Putamen (tissue), 1 donor: ENCODE data around the gene LGALS12.
"Not testable (repeated sequence)": the region's sequence is repeated elsewhere in the genome, so short reads cannot be mapped to it uniquely, and the experiment has no call there.

Source experiments
- DNase-seq: peaks from one replicate; pipeline ENCODE4 v3.0.0-alpha.2; 2016; ENCODE audit warnings: low spot score

LGALS12 gene

DNA sequence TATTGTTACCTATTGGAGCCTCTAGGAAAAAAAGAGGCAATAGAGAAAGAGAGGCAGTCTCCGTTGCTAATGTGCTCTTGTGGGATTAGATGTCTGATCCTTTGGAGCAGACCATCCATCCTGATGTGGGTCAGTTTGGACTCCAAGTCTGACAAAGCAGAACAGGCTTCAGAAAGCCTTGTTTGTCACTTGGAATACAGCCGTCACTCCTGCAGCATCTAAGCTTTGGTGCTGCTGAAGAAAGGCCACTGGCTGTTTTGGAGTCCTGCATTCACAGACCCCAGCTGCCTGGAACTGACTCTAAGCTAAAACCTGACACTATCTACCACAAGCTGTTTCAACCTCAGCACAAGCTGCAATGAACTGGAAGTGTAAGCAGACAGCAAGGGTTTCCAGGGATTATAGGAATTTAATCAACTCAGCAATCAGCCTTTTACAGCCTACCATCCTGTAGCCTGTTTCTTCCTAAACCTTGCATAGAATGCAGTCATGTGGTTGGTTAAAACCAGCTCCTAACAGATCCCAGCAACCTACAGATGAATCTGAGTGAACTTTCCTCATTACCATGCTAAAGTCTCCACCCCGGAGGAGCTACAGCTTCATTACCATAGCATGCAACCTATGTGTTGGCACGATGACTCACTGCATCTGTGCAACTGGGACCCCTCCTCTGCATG lies 27.1 kb downstream of the LGALS12 start:
- DNase-seq = no peak

GRCh38 chr11:63534076-63534475 lies 28.2 kb downstream of the LGALS12 start:
- DNase-seq = no peak

DNA sequence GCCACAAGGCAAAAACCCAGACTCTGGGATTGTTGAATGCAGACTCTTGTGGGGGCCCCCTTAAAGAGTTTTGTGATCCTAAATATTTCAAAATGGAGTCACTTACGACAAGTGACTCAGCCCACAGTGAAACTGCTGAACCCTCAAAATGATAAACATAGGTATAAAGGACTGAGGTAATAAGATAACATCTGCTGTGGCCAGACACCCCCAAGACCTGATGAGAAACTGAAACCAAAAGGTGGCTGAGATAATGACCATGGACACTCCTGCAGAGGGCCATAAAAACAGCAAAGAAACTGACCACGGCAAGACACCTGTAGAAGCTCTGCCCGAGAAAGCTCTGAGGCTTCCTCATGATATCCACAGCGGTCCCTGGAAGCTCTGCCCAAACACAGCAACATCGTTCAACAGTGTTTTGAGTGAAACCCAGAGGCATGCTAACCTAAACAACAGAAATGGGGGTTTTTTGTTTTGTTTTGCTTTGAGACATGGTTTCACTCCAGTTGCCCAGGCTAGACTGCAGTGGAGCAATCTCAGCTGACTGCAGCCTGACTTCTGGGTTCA lies 29.1 kb downstream of the LGALS12 start:
- DNase-seq = no peak

- DNase-seq = no peak
Measured at GRCh38 chr11:63535734-63536133, 29.9 kb downstream of the LGALS12 start.

DNA sequence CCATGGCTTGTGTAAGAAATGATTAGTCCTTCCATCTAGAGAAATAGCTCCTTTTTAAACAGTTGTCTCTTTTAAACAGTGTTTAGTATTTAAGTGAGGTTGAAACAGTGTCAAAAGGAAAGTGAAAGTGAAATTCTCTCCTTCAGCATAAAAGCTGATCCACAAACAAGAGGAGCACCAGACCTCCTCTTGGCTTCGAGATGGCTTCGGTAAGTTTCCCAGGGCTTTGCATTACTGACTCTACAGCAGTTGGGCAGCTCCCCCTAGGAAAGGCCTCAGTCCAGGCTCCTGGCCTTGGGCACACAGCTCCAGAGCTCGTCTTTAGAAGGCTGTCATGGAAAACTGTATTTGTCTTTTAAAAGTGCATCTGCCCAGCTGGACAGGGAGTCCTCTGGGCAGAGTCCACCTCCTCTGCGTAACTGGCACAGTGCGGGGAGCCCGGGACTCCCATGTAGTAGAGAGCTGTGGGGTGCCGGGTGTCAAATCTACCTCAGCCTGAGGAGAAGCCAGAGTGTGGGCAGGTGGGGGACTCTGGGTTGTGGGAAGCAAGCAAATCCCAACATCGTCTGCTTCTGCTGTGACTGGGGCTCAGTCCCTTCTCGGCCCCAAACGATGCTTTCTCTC lies 30.9 kb downstream of the LGALS12 start, which contains the start of gene PLAAT4:
PLAAT4 (plus strand) TSS at position 140 of the 624 bp plus-strand sequence; CDS start at position 201, 61 bp downstream.
- DNase-seq = peak; percentile 63

GRCh38 chr11:63537293-63538101 lies 31.6 kb downstream of the LGALS12 start:
- DNase-seq = peak; percentile 67

GRCh38 chr11:63542506-63542905 lies 36.6 kb downstream of the LGALS12 start:
- DNase-seq = not testable (repeated sequence)

GRCh38 chr11:63543711-63544110 lies 37.8 kb downstream of the LGALS12 start:
- DNase-seq = no peak

- no peak for DNase-seq
Measured at GRCh38 chr11:63547061-63547460, 41.2 kb downstream of the LGALS12 start.

DNA sequence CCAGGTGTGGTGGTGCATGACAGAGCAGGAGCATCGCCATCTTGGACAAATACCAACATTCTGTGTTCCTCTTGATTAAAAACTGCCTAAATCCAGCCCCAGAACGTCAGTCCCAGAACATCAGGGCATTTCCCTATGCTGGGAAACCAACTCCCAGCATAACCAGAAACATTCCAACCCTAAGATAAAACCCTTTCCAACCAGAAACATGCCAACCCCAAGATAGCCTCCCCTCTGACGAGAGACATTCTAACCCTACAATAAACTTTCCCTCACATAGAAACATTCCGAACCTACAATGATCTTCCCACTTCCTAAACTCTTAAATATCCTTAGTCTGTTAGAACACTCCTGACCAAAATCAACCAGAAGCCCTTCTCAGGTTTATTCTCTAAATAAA lies 42.3 kb downstream of the LGALS12 start:
- DNase-seq = no peak

DNA sequence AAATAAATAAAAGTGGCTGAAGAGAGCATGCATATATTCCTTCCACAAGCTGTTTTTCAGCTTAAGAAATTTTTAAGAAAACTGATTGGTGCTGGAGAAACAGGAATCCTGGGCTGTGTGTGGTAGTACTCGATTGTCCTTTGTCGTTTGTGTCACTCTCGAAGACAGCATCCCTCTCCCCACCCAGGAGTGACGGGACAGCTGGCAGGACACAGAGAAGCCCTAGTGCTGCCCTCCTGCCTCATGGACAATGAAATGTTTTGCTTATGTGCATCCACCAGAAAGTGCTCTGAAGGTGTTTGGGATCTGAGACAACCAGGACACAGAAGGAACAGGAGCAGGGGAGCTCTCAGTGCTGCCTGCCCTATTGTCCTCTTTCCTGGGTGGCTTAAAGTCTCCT lies 43.5 kb downstream of the LGALS12 start:
- no peak for DNase-seq

DNA sequence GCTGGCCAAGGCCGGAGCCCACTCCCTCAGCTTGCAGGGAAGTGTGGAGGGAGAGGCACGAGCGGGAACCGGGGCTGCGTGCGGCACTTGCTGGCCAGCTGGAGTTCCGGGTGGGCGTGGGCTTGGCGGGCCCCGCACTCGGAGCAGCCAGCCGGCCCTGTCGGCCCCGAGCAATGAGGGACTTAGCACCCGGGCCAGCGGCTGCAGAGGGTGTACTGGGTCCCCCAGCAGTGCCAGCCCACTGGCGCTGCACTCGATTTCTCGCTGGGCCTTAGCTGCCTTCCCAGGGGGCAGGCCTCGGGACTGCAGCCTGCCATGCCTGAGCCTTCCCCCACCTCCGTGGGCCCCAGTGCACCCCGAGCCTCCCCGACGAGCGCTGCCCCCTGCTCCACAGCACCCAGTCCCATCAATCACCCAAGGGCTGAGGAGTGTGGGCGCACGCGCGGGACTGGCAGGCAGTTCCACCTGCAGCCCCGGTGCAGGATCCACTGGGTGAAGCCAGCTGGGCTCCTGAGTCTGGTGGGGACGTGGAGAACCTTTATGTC lies 44.3 kb downstream of the LGALS12 start:
- not testable (repeated sequence) for DNase-seq

DNA sequence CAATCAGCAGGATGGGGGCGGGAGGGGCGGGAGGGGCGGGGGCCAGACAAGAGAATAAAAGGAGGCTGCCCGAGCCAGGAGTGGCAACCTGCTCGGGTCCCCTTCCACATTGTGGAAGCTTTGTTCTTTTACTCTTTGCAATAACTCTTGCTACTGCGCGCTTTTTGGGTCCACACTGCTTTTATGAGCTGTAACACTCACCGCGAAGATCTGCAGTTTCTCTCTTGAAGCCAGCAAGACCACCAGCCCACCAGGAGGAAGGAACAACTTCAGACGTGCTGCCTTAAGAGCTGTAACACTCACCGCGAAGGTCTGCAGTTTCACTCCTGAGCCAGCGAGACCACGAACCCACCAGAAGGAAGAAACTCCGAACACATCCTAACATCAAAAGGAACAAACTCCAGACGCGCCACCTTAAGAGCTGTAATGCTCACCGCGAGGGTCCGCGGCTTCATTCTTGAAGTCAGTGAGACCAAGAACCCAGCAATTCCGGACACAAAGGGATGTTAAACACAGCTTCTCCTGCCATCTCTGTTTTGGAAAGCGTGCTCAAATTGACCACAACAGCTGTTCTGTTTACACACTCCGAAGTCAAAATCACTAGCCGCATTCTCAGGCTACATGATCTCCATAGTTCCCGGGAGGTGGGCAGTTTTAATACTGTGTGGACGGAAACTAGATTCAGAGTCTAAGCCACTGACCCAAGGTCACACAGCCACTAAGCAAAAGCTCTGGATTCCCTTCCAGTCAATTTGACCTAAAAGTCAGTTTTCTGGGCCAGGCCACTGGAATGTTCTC lies 45.4 kb downstream of the LGALS12 start:
- DNase-seq = no peak

DNA sequence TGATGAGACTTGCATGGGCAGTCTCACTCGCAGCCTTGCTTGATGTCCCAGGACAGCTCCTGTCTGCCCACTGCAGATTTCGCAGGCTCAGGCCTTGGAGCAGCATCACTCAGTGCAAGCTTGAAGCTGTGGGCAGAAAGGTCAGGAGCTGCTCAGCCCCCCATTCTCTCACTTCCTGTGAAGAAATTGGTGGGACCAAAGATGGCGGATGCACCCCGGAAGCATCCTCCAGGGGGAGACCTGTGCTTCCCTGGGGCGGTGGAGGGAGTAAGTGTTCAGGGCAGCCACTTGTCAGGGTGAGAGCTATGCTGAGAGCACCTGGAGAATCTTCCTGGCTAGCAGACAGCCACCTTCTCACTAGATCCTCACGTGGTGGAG lies 46.0 kb downstream of the LGALS12 start:
- DNase-seq = no peak

- DNase-seq = no peak
Measured at GRCh38 chr11:63552921-63553320, 47.0 kb downstream of the LGALS12 start.

GRCh38 chr11:63553759-63554158 lies 47.9 kb downstream of the LGALS12 start:
- DNase-seq = no peak

DNA sequence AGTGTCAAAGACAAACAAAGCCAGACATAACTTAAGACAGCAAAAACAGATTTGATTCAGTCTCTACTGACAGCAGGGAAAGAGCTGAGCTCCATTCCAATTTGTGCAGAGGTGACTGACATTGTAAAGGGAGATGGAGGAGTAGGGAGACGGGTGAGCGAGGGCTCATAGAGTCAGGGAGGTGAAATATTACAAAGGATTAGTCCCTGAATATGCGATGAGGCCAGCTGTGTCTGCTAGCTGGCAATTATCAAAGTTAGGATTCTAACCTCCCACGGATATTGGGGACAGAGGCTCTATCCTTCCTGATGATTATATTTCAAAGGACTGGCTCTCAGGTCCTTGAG lies 49.0 kb downstream of the LGALS12 start:
- no peak for DNase-seq

GRCh38 chr11:63556404-63557013 lies 50.6 kb downstream of the LGALS12 start:
- no peak for DNase-seq

GRCh38 chr11:63557570-63557969 lies 51.7 kb downstream of the LGALS12 start:
- DNase-seq = no peak

- DNase-seq = no peak
Measured at GRCh38 chr11:63558459-63559157, 52.7 kb downstream of the LGALS12 start.
